Adipose tissue (tissue), 3 donors: Measurements from ENCODE around the gene SNTB2. TPM values are rescaled to one million over a fixed set of nuclear protein-coding genes. Genes with fewer than 3 reads are reported as not detected.
"Not testable (repeated sequence)": the region's sequence is repeated elsewhere in the genome, so short reads cannot be mapped to it uniquely, and the experiment has no call there.

Experiments used
- H3K27ac ChIP-seq: one replicate; pipeline ENCODE4 v1.5.1; 2013; ENCODE audit warnings: low read depth, low read length
- WGBS, 3 donors: extraction: QIAGEN DNeasy Blood & Tissue Kit; methylation state at CpG; one replicate each; pipeline ENCODE4 v1.1.7; 2013; 5-methylcytosine and 5-hydroxymethylcytosine counted together
- polyA plus RNA-seq, 3 donors: library from polyadenylated mRNA; stranded (reverse); fragments of 200-250 nt; gene quantifications; one replicate each; pipeline ENCODE4 v1.2.3, GENCODE V29; 2013
- donor health status: healthy with polysubstance abuse.
- donor health status: Bipolar disorder and iron deficiency.
- donor health status: healthy.

The SNTB2 gene
- 10 to 100 TPM in 1 of 3 donors, 1 to 10 TPM in 2; 3.3 to 20.9 (median 8.9) TPM for polyA plus RNA-seq

- peak within 1 kb of the TSS; percentile 51 for H3K27ac ChIP-seq
- WGBS, 3 donors = 1% methylated on average over 56 to 69 of the region's 69 CpGs
Observed at GRCh38 chr16:69186642-69187445, at the start of gene SNTB2. SNTB2 (plus strand) TSS chr16:69187164; CDS start chr16:69187167, 3 bp downstream.

DNA sequence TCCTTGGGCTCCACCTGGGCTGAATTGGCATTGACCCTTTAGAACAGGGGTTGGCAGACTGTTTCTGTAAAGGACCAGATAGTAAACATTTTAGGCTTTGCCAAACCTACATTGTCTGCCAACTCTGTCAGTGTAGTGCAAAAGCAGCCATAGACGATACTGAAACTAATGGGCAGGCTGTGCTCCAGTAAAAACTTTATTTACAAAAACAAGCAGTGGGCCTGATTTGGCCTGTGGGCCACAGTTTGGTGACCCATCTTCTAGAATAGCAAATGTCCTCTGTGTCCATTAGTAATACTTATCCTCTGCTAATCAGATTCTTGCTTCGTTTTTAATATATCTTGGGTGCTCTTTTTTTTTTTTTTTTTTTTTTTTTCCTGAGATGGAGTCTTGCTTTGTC lies 48.4 kb upstream of the SNTB2 start:
- WGBS, 3 donors = 78 to 92% (median 89%) methylated on average over 2 of the region's 2 CpGs
- no peak overlapping the region for H3K27ac ChIP-seq

DNA sequence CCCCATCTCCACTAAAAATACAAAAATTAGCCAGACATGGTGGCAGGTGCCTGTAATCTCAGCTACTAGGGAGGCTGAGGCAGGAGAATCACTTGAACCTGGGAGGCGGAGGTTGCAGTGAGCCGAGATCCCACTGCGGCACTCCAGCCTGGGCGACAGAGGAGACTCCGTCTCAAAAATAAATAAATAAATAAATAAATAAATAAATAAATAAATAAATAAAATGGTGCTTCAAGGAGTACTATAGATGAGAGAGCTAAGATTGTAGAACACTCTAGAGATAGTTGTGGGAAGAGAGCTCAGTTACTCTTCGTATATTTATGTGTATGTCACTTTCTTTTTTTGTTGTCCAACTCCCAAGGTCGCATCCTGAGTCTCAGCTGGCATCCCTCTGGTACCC lies 47.5 kb upstream of the SNTB2 start:
- H3K27ac ChIP-seq = not testable (repeated sequence)
- 95 to 98% (median 97%) methylated on average over 7 of the region's 7 CpGs for WGBS, 3 donors

DNA sequence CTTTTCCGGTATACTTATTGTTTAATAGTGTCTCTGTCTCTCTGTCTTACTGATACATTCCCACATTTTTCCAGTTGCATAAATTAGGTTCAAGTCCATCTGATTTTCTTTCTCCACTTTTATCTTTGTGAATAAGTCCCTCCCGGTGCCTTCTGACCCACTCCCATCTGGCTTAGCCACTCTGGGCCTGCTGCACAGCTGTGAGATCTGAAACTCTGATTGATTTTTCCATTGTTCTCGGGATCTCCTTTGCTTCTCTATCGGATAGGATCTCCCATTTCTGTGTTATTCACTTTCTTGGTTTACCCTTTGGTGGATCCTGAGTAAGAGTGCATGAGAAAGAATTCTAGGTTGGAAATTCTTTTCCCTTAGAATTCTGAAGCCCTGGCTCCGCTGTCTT lies 46.0 kb upstream of the SNTB2 start:
- 75 to 90% (median 83%) methylated on average over 5 of the region's 5 CpGs for WGBS, 3 donors
- H3K27ac ChIP-seq = no peak overlapping the region

- 94 to 98% (median 94%) methylated on average over 4 of the region's 4 CpGs for WGBS, 3 donors
- H3K27ac ChIP-seq = no peak overlapping the region
Observed at GRCh38 chr16:69141936-69142335, 45.0 kb upstream of the SNTB2 start.

DNA sequence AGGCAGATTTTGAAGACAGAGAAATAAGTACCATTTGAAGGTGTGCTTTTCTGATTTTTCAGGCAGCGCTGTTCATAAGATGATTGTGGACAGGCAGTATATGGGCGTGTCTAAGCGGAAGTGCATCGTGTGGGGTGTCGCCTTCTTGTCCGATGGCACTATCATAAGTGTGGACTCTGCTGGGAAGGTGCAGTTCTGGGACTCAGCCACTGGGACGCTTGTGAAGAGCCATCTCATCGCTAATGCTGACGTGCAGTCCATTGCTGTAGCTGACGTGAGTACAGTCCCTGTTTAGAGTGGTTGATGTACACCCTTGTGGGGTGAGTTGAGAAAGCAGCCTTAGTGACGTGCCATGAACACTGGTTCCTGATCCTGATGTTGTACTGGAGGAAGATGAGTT lies 43.8 kb upstream of the SNTB2 start:
- no peak overlapping the region for H3K27ac ChIP-seq
- 90 to 94% (median 92%) methylated on average over 11 of the region's 11 CpGs for WGBS, 3 donors

GRCh38 chr16:69145658-69146057 lies 41.3 kb upstream of the SNTB2 start:
- H3K27ac ChIP-seq = no peak overlapping the region

GRCh38 chr16:69149621-69150020 lies 37.3 kb upstream of the SNTB2 start:
- WGBS, 3 donors = 85 to 90% (median 90%) methylated on average over 9 of the region's 9 CpGs
- not testable (repeated sequence) for H3K27ac ChIP-seq

More at GRCh38 chr16:69145658-69146057, 41.3 kb upstream of the SNTB2 start:
- 34 to 76% (median 61%) methylated on average over 4 of the region's 4 CpGs for WGBS, 3 donors

GRCh38 chr16:69150146-69150865 lies 36.7 kb upstream of the SNTB2 start:
- H3K27ac ChIP-seq = no peak overlapping the region
- 58 to 62% (median 61%) methylated on average over 16 of the region's 16 CpGs for WGBS, 3 donors

GRCh38 chr16:69157196-69157595 lies 29.8 kb upstream of the SNTB2 start:
- H3K27ac ChIP-seq = no peak overlapping the region
- 77 to 81% (median 79%) methylated on average over 3 of the region's 3 CpGs for WGBS, 3 donors

DNA sequence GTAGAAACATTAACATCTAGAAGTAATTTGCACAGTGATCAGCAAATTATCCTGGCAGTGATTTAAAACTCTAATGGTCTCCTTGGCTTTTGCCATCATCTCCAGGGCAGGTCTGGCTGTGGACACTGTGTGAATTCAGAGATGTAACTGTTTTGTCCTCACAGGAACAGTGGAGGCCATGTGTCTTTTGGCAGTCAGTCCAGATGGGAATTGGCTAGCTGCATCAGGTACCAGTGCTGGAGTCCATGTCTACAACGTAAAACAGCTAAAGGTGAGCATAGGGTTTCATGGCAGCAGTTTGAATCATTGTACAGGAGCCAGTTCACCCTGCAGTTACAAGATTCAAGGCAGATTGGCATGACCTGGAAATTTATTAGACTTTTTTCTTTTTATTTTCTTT lies 26.8 kb upstream of the SNTB2 start:
- H3K27ac ChIP-seq = no peak overlapping the region
- WGBS, 3 donors = 94 to 100% (median 98%) methylated on average over 1 of the region's 1 CpG

DNA sequence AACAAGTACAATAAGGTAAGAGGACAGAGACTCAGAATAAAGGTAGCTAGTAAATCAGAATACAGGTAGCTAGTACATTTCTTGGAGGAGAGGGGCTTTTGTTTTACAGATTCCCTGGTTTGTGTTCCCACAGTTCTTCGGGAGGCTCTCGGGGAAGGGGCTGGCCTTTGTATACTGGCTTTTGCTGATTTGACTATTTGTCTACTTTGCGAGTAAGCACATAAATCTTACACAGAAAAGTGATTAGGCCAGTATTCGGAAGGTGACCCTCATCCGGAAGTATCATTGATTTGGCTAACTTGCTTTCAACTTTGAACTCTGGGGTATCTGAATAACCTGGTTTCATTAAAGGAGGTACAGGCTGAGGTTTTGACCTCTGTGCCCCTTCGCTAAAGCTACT lies 21.4 kb upstream of the SNTB2 start:
- WGBS, 3 donors = 93 to 94% (median 94%) methylated on average over 6 of the region's 6 CpGs
- no peak overlapping the region for H3K27ac ChIP-seq

DNA sequence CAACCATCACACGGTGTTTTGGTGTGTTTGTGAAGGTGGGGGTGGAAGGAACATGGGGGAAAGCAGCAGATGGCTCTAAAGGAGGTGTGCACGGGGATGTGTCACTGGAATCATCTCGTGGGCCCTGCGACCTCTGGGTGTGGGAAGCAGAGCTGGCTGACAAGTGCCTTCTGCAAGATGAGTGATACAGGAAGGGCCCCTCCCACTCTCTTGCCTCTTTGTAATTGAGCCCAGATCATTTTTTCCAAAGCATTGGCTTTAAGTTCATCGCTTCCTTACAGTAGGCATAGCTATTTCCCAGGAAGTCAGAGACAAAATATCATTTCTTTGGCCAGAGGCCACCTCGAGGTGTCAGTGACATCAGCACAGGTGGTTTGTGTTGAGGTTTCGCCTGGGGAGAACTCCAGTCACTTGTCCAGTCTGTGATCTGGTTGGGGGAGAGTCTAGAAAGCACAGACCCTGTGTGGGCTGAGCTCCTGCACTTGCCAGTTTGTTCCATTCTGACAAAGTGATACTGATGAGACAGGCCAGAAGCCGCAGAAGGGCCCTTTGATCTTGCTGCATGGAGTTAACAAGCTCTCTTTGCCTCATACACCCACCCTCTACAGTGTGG lies 20.6 kb upstream of the SNTB2 start:
- no peak overlapping the region for H3K27ac ChIP-seq
- 63 to 74% (median 64%) methylated on average over 8 of the region's 8 CpGs for WGBS, 3 donors

DNA sequence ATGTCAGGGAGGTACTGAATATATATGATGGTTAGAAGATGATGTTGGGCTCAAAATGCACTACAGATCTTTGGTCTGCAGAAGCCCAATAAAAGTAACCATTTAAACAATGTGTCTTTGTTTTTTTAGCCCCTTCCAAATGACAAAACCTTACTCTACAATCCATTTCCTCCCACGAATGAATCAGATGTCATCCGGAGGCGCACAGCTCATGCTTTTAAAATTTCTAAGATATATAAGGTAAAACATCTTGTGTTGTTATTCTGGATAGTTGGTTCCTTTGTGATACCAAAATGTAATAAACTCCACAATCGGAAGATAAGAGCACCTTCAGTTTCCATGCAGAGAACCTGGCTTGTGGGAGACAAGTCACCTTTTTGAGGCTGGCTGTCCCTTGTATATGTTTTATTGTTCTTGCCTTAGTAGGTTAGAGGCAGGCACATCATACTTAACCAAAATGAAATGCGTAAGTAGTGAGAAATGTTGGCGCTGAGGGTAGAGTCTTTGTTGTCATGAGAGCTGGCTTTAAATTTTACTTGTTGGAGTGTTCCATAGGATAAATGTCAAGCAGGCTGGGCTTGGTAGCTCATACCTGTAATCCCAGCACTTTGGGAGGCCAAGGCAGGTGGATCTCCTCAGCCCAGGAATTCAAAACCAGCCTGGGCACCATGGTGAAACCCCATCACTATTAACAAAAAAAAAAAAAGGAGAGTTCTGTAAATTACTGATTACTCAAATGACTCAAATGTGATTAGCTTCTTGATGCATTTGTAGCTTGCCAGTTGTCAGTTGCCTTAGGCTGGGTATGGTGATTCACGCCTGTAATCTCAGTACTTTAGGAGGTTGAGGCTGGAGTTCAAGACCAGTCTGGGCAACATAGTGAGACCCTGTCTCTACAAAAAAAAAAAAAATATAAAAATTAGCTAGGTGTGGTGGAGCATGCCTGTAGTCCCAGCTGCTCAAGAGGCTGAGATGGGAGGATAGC lies 19.7 kb upstream of the SNTB2 start:
- H3K27ac ChIP-seq = no peak overlapping the region
- 86 to 89% (median 87%) methylated on average over 7 of the region's 7 CpGs for WGBS, 3 donors

GRCh38 chr16:69169051-69169450 lies 17.9 kb upstream of the SNTB2 start:
- 94 to 97% (median 96%) methylated on average over 4 of the region's 4 CpGs for WGBS, 3 donors

DNA sequence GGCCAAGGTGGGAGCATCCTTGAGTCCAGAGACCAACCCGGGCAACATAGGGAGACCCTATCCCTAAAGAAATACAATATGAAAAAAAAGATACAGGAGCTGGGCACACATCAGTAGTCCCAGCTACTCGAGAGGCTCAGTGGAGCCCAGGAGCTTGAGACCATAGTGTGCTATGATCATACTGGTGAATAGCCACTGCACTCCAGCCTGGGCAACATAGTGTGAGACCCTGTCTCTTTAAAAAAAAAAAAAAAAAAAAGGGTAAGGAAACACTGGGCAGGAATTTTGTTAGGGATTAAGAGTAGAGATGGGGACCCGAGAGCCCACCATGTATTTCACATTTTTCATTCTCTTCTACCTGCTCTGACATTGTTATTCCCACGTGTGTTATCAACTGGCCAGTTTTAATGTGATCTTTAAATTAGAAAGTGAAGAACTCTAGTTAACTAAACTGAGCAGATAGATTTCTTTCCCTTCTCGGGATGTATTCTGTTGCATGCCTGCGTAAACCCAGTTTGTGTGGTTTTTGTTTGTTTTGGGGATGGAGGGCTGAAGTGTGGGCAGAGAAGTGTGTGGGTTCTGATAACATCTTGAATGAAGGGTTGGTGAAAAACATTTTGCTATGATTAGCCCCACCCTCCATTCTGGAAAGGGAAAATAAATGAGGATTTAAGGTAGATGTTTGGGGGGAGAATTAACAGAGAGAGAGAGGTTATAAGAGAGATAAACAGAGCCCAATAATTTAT lies 17.2 kb upstream of the SNTB2 start:
- WGBS, 3 donors = 64 to 93% (median 90%) methylated on average over 6 of the region's 6 CpGs
- no peak overlapping the region for H3K27ac ChIP-seq

More at GRCh38 chr16:69169051-69169450, 17.9 kb upstream of the SNTB2 start:
- H3K27ac ChIP-seq = no peak overlapping the region

- 30 to 60% (median 31%) methylated on average over 6 of the region's 6 CpGs for WGBS, 3 donors
Observed at GRCh38 chr16:69171325-69172084, 15.5 kb upstream of the SNTB2 start.

More at GRCh38 chr16:69171325-69172084, 15.5 kb upstream of the SNTB2 start:
- H3K27ac ChIP-seq = no peak overlapping the region
